Amygdala (tissue), 56 donors: Measurements from ENCODE around the gene RFC1.
"Not testable (repeated sequence)": the region's sequence is repeated elsewhere in the genome, so short reads cannot be mapped to it uniquely, and the experiment has no call there.

Experiments
- DNase-seq, 56 donors: peaks; one replicate each; lab custom pipeline; 2025; lab: John Stamatoyannopoulos, UW

RFC1 gene

GRCh38 chr4:39320381-39321115, 45.6 kb downstream of the RFC1 start:
- DNase-seq: no peak

DNA sequence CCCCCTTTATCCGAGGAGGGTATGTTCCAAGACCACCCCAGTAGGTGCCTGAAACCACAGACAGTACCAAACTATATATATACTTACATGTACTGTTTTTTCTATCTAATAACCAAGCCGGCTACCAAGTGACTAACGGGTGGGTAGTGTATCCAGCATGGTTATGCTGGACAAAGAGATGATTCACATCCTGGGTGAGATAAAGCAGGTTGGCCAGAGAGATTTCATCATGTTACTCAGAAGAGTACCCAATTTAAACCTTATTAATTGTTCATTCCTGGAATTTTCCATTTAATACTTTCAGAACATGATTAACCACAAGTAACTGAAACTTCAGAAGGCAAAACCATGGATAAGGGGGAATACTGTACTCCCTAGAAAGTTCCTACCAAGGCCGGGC, 46.5 kb downstream of the RFC1 start:
- no peak for DNase-seq

- no peak for DNase-seq
These were observed 53.3 kb downstream of the RFC1 start for GRCh38 chr4:39312816-39313215.

DNA sequence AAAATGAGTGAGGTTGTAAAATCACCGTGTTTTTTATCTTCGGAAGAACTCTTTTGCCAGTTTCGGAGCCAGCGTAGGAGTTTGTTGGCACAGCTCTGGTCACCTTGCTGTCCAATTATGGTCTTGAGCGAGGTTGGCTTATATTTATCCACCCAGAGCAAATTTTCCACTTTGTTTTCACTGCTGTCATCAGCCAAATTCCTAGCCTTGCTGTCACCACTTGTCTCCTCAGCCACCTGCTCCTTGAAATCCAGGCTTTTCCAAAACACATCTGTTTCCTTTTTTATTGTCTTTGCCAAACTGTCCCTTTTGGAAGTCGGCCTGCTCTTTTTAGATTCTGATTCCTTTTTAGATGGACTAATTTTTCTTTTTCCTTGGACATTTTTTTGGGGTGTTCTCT, 57.6 kb downstream of the RFC1 start:
- DNase-seq: no peak

- no peak for DNase-seq
These were observed 60.1 kb downstream of the RFC1 start for GRCh38 chr4:39305912-39306677.

DNA sequence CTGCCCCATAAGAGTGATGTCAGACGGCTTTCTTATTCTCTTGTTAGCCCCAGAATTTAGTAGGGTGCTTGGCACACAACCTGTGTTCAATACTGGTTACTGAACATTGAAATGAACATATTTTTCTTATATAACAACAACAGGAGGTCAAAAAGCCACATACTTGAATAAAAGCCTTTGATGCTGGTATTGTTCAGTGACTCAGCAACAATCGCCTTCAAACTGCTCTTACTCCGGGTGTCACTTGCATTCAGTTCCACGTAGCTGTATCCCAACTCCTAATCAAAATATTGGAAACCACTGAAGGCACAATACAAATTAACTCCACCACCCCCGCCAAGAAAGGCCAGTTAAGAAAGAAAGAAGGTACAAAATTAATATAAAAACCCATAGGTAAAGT, 61.5 kb downstream of the RFC1 start:
- DNase-seq: no peak

DNA sequence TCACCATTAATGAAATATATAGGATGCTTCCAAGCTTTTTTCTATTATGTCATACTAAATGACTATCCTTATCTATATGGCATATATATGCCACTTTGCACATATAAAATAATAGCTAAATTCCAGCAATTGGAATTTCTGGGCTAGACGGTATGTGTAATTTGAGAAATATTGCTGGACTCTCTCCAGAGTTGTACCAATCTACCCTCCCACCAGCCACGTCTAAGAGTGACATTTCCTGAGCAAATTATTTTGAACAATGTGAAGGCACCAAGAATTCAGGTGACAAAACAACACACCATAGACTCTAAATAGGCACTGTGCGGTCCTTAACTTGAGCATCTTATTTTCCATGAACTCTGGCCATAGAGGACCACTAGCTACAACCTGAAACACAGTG, 62.3 kb downstream of the RFC1 start:
- DNase-seq: no peak

DNA sequence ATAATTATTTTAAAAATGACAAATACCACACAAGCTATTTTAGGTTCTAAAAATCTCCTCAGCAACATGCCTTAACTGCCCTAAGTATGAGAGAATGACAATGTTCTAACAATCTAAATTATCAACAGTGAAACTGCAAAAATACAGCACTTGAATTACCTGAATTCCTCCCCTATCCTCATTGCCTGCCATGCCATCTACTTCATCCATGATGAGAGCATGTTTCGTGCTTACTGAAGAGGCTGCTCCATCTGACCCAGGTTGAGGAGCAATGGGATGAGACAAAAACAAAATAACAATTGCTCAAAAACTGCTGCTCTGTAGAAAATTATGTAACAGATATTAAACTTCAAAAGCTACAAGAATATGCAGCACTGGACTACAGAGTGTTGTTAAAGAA, 63.3 kb downstream of the RFC1 start:
- DNase-seq: no peak

GRCh38 chr4:39295784-39296183, 70.4 kb downstream of the RFC1 start:
- no peak for DNase-seq

- DNase-seq: not testable (repeated sequence)
These were observed 73.7 kb downstream of the RFC1 start for GRCh38 chr4:39292433-39292832.

- no peak for DNase-seq
These were observed 74.5 kb downstream of the RFC1 start for GRCh38 chr4:39291686-39292085.

- DNase-seq: no peak
These were observed 78.9 kb downstream of the RFC1 start for GRCh38 chr4:39287223-39287622.

DNA sequence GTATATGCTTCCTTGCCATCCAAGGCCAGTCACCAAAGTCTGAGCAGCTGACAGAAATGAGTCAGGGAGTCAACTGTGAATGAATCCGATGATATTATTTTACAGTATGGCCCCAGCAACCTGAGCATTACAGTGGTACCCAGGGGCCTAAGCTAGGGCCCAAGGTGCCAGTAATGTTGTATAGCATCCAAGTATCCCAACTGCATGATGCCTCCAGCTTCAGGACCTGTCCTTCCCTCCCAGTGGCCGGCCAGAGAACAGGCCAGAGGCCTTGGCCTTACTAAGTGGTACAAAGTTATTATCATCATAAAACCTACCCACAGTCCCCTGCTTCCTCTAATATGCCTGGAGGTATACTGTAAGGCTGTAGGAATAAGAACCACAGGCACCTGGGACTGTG, 79.9 kb downstream of the RFC1 start:
- no peak for DNase-seq

DNA sequence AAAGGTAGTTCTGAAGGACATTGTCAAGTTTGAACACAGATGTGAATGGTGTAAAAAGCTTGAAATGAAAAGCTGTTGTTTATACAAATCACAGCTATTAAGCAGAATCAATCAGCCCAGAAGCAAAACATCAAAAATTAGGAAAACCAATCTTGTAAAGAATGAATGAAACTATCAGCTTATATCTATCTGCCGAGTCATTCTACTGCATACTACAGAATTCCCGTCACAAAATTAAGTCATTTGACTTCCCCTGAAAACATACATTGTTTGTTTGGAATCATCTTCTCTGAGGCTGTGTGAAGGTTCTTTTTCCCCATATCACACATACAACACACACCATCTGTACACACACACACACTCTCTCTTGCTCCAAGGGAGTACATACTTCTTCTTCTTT, 80.3 kb downstream of the RFC1 start:
- no peak for DNase-seq

GRCh38 chr4:39285111-39285795, 80.9 kb downstream of the RFC1 start:
- no peak for DNase-seq

GRCh38 chr4:39280770-39281169, 85.4 kb downstream of the RFC1 start:
- no peak for DNase-seq

DNA sequence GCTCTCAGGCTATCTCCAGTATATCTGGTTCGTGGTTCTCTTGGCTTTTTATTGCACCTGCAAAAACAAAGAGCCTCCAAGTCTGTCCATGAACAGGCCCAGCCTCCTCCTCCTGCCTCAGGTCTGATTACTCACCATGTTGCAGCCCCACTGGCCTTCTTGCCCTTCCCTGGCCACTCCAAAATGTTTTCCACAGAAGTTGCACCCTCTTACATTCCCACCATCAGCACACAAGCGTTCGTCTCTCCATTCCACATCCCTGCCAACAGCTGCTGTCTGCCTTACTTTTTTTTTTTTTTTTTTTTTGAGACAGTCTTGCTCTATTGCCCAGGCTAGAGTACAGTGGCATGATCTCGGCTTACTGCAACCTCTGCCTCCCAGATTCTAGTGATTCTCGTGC, 86.7 kb downstream of the RFC1 start:
- no peak for DNase-seq

- DNase-seq: peak in 14 of 56 donors; percentile 2 to 50 (median 10)
These were observed 87.7 kb downstream of the RFC1 start for GRCh38 chr4:39278476-39278875.

DNA sequence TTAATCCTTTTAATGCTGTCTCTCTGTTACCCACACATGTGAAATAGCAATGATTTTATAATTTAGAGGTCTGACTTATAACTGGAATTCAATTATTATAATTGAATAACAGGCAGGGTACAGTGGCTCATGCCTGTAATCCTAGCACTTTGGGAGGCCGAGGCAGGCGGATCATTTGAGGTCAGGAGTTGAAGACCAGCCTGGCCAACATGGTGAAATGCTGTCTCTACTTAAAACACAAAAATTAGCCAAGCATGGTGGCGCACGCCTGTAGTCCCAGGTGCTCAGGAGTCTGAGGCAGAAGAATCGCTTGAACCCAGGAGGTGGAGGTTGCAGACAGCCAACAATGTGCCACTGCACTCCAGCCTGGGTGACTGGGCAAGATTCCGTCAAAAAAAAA, 88.5 kb downstream of the RFC1 start:
- DNase-seq: not testable (repeated sequence)

DNA sequence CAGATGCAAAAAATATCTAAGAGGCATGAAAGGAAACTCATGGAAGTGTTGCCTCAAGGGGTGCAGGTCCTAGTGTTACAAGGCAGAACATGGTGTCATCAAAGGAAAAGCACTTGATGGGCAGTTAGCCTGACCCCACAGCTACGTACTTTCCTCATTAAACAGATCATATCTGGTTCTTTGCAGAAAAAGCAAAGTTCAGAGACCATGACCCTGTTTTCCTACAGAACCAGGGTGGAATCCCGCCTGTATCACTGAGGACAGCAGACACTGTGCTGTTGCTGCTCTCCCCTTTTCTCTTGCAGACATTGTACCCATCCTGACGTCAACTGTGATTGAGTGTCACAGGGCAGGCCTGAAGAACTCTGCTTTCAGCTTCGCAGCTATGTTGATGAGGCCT, 91.7 kb downstream of the RFC1 start:
- DNase-seq: no peak

GRCh38 chr4:39263895-39264294, 102.3 kb downstream of the RFC1 start:
- no peak for DNase-seq
